Sigmoid colon (tissue), 4 donors: ENCODE results near the gene TAF1B.

Source experiments
- CTCF ChIP-seq, 4 experiments: fragments of 450-650 bp in 3 of 4; fragments of 200-600 bp in 1 of 4; IDR thresholded peaks; one replicate each; pipeline ENCODE4 v1.5.1; 2016 to 2019; ENCODE audit warnings: antibody characterized with exemption in 4 of 4, mild to moderate bottlenecking in 3 of 4, moderate library complexity in 2 of 4
- EP300 ChIP-seq, 4 donors: sonication (generic); formaldehyde crosslinking; IDR thresholded peaks; one replicate each; pipeline ENCODE4 v1.6.1; 2017; ENCODE audit warnings: antibody characterized with exemption in 4 of 4
- POLR2A ChIP-seq, 2 donors: fragments of 450-650 bp; IDR thresholded peaks; one replicate each; pipeline ENCODE4 v1.6.1; 2016; ENCODE audit warnings: antibody characterized with exemption in 2 of 2, mild to moderate bottlenecking in 2 of 2, moderate library complexity in 2 of 2
- POLR2AphosphoS5 ChIP-seq, 4 donors: sonication (generic); formaldehyde crosslinking; IDR thresholded peaks; one replicate each; pipeline ENCODE4 v1.6.1; 2017; ENCODE audit warnings: antibody characterized with exemption in 4 of 4

- TF ChIP-seq EP300 (IDR thresholded peaks at IDR 0.05) (no peak), POLR2A (IDR thresholded peaks at IDR 0.05) (no peak), CTCF (IDR thresholded peaks at IDR 0.05) (no peak), POLR2AphosphoS5 (IDR thresholded peaks at IDR 0.05) (no peak)
These were observed 37.0 kb upstream of the TAF1B start for GRCh38 chr2:9806298-9806610.
